WI38 (cell line): Measurements from ENCODE around the gene BHLHA15.

Experiments used
- H3K4me3 ChIP-seq: 2 replicates; pipeline ENCODE4 v1.5.1; 2011; ENCODE audit warnings: low read depth, mild to moderate bottlenecking, control low read depth, low read length
- CTCF ChIP-seq: IDR thresholded peaks from 2 replicates; pipeline ENCODE4 v1.5.1; 2012; ENCODE audit warnings: low read depth, mild to moderate bottlenecking, control low read depth, low read length

Gene BHLHA15

GRCh38 chr7:98212532-98213041 lies 1.3 kb downstream of the BHLHA15 start:
- TF ChIP-seq CTCF: no peak
- no peak overlapping the region for H3K4me3 ChIP-seq

- TF ChIP-seq CTCF: no peak
- no peak overlapping the region for H3K4me3 ChIP-seq
These were observed 2.2 kb downstream of the BHLHA15 start for GRCh38 chr7:98213296-98213887.

DNA sequence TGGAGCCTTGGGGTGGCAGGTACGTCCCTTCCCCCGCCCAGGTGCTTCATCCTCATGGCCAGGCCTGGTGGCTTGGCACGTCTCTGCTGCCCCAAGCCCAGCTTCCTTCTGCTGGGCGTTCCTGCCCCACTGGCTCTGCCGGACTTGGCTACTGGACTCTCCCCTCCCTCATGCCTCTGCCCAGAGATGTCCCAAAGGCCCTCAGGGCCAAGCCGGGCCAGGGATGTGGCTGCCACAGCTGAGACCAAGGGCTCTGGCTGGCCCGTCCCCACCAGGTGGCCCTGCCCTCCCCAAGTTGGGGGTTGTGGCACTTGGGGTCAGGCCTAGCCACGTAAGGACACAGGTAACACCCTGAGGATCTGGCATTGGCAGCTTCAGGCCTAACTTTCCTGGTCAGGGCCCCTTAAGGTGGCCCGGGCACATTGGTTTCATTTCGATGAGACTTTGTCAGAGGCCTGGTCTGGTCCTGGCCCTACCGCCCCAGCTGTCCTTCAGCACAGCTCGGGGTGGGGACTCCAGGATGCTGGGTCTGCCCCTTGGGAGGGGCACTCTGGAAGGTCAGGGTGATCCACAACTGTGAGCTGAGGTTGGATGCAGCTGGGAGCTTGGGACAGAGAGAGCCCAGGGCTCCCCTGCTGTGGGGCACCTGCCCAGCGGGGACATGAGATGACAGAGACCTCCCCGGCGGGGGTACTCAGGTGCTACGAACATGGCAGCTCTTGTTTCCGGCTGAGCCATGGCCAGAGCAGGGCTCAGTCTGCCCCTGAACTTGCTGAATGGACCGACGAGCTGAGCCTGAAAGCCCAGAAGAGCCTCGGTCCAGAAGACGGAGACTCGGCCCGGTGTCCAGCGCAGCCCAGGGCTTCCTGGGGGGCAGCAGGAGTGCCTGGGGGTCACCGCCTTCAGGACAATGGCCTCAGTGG lies 2.9 kb downstream of the BHLHA15 start:
- no peak overlapping the region for H3K4me3 ChIP-seq
- TF ChIP-seq CTCF: no peak

DNA sequence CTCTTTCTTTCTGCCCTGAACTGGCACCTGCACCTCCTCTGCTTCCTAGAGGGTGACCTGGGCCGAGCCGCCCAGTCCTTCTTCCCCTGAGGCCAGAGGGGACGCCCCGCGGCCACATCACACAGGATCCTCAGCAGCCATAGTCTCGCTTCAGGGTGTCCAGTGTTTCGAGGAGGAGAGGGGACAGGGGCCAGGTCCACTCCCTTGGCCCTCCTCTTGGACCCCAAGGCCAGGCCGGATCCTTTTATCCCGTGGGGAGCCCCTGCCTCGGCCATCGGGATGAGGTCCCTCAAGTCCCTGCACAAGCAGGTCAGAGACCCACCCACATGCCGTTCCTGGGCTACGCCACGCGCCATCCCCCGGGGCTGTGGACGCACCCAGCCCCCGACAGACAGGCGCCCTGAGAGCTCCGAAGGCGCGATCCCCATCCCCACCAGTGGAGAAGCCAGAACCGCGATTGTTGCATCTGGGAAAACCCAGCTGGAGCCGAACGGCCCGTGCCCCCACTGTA lies 3.6 kb downstream of the BHLHA15 start:
- no peak for TF ChIP-seq CTCF
- no peak overlapping the region for H3K4me3 ChIP-seq

DNA sequence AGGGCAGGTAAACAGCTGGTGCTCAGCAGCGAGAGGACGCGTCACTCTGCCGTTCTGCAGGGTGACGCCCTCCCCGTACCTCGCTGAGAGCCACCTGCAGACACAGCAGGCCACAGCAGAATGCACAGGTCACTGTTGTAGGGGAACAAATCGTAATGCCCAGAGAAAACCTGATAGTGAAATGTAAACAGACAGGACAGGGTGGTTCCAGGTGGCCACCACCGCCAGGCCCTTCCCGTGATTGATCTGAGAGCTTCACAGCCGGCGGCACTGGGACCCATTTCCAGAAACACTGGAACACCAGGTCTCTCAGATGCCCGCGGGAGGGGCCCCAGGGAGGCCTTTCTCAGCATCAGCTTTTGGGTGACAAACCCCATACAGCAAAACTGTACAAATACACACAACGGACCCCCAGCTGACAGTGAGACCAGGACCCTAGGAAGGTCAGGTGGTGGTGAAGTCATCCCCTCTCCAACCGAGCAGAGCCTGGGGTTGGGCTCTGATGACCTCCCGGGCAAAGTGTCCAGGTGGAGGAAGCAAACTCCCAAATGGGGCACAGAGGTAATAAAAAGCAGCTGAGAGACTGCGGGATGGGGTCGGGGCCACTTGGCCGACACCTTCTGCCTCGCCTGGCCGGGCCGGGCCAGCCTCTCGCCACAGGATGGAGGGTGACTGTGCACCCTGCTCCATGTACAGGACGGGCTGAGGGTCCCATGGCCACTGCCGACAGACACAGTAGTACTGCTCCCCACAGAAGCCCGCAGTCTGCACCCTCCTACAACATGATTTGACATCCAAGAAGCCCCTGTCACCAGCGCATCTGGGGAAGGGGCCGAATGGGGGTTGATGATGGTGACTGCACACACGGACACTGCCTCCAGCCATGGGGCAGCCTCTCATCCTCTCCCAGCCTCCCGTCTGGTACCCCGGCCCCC lies 4.6 kb downstream of the BHLHA15 start:
- H3K4me3 ChIP-seq: no peak overlapping the region
- no peak for TF ChIP-seq CTCF

- TF ChIP-seq CTCF: no peak
These were observed 5.8 kb downstream of the BHLHA15 start for GRCh38 chr7:98216941-98217622.

More at GRCh38 chr7:98216941-98217622, 5.8 kb downstream of the BHLHA15 start:
- H3K4me3 ChIP-seq: no peak overlapping the region
